Measurements from ENCODE around the gene IRS1.

IRS1 gene

GRCh38 chr2:226791056-226791486 is 8.5 kb downstream of the IRS1 start:
- peak; percentile 73 for DNase-seq (ENCODE audit: low spot score)

- no peak for DNase-seq (ENCODE audit: low spot score)
Measured at GRCh38 chr2:226790431-226790830, 9.2 kb downstream of the IRS1 start.

- no peak for DNase-seq (ENCODE audit: low spot score)
Measured at GRCh38 chr2:226790011-226790410, 9.6 kb downstream of the IRS1 start.

GRCh38 chr2:226788881-226789490 is 10.6 kb downstream of the IRS1 start:
- no peak for DNase-seq (ENCODE audit: low spot score)

GRCh38 chr2:226788064-226788463 is 11.6 kb downstream of the IRS1 start:
- DNase-seq (ENCODE audit: low spot score), result no peak

GRCh38 chr2:226783885-226784284 is 15.7 kb downstream of the IRS1 start:
- no peak for DNase-seq (ENCODE audit: low spot score)

GRCh38 chr2:226782092-226782713 is 17.4 kb downstream of the IRS1 start:
- DNase-seq (ENCODE audit: low spot score), result no peak

GRCh38 chr2:226780431-226780830 is 19.2 kb downstream of the IRS1 start:
- DNase-seq (ENCODE audit: low spot score), result no peak

GRCh38 chr2:226777611-226778010 is 22.0 kb downstream of the IRS1 start:
- no peak for DNase-seq (ENCODE audit: low spot score)

- DNase-seq (ENCODE audit: low spot score), result no peak
Measured at GRCh38 chr2:226776104-226776503, 23.5 kb downstream of the IRS1 start.

GRCh38 chr2:226775032-226775509 is 24.5 kb downstream of the IRS1 start:
- DNase-seq (ENCODE audit: low spot score), result no peak

- DNase-seq (ENCODE audit: low spot score), result no peak
Measured at GRCh38 chr2:226773291-226773690, 26.3 kb downstream of the IRS1 start.

GRCh38 chr2:226772389-226773179 is 27.0 kb downstream of the IRS1 start:
- no peak for DNase-seq (ENCODE audit: low spot score)

- no peak for DNase-seq (ENCODE audit: low spot score)
Measured at GRCh38 chr2:226771067-226771466, 28.6 kb downstream of the IRS1 start.

GRCh38 chr2:226767056-226767813 is 32.4 kb downstream of the IRS1 start:
- no peak for DNase-seq (ENCODE audit: low spot score)

GRCh38 chr2:226766352-226767055 is 33.1 kb downstream of the IRS1 start:
- DNase-seq (ENCODE audit: low spot score), result no peak

- DNase-seq (ENCODE audit: low spot score), result no peak
Measured at GRCh38 chr2:226763320-226763719, 36.3 kb downstream of the IRS1 start.

GRCh38 chr2:226761195-226761583 is 38.4 kb downstream of the IRS1 start:
- no peak for DNase-seq (ENCODE audit: low spot score)

- DNase-seq (ENCODE audit: low spot score), result no peak
Measured at GRCh38 chr2:226760412-226761194, 39.0 kb downstream of the IRS1 start.

GRCh38 chr2:226759768-226760167 is 39.9 kb downstream of the IRS1 start:
- no peak for DNase-seq (ENCODE audit: low spot score)
